ENCODE results near the gene ITGA5. TPM values are rescaled to one million over a fixed set of nuclear protein-coding genes. Genes with fewer than 3 reads are reported as not detected.

Gene ITGA5
- total RNA-seq (2022; extraction: Qiagen RNA extraction; ENCODE audit: low read depth): 195 to 281 TPM (median 253 TPM) in 5 replicates

DNA sequence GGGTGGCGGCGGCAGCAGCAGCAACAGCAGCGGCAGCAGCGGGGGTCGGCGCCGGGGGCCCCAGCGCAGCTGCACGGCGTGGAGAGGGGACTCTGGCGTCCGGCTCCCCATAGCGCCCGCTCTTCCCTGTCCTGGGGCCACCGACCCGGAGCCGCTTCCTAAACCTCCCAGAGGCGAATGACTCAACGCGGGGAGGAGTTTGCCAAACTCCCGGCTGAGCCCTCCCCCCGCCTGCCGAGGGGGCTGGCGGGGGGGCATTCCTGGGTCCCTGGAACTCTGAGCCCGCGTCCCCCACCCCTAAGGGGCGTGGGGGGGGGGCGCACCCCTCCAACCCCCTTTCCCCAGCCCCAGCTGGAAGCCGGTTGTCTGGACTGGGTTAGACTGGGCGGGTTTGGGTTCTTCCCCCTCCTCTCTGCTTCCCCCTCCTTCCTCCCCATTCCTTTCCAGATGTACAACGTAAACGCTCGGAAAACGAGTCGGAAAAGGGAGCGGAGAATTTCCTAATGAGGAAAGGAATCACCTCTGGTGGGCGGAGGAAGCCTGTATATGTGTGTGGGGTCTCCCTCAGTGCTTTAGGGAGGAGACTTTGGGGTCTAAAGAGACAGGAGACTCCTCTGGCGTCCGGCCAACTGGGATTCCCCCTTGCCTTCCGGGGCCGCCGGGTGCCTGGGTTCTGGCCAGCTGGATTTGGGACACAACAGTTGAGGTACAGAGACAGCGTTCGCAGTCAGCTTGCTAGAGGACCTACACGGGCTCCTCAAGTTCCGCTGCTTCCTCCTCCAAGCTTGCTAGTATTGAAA, at the start of gene ITGA5:
Gene ITGA5, minus strand, starts transcription at position 179 of the 800 bp plus-strand sequence. Its CDS starts 68 bp downstream, at position 111.

DNA sequence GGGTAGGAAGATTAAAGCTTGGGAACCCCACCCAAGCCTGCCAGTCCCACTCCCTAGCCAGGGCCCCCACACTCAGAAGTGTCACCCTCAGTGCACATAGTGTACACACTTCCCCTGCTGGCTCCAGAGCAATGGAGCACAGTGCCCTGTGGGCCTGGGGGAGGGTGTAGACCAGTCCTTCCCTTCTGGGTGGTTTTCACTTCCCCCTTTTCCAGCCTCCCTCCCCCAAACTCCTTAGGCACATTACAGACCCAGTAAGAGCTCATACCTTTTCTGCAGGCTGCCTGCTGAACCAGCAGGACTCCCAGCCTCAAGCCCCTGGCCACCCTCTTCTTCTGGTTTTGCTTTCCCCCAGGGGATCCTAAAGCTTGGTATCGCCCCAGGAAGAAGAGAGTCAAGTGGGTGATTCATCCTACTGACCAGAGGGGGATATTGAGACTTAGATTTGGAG, 34.5 kb downstream of the ITGA5 start, which contains the start of gene ZNF385A:
Gene ZNF385A, minus strand, starts transcription at position 143 of the 451 bp plus-strand sequence. CDS start 219 bp downstream, outside the sequence.

DNA sequence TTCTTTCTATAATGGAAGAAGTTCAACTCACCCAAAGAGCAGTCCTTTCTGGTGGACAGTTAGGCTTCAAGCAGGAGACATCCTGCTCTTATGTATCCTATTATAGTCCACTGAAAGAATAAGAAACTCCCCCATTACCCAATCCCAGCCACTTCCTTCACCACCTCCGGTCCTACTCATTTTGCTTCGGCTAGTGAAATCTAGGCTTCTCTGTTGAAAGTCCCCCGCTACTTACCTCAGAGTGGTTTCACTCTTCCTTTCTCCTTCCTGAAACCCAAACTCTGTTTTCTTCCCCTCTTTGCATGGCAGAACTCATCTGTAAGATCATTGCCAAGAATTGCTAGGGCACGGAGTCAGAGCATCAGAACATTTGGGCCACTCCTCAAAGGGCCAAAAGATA, 54.7 kb downstream of the ITGA5 start, which contains the start of gene GPR84:
Gene GPR84, minus strand, starts transcription at position 74 of the 400 bp plus-strand sequence. CDS start 635 bp downstream, outside the sequence.

Other genes with a start within 250 kb of the ITGA5 start
- 25.0 to 34.6 TPM (median 30.1 TPM) in 5 replicates for gene SMUG1, start 230.3 kb downstream of the ITGA5 start, total RNA-seq (2022; extraction: Qiagen RNA extraction; ENCODE audit: low read depth)
- 20.9 to 25.9 TPM (median 23.1 TPM) in 5 replicates for gene CBX5, start 139.1 kb downstream of the ITGA5 start, total RNA-seq (2022; extraction: Qiagen RNA extraction; ENCODE audit: low read depth)
- 1,512 to 2,276 TPM (median 1,557 TPM) in 5 replicates for gene HNRNPA1, start 138.5 kb downstream of the ITGA5 start, total RNA-seq (2022; extraction: Qiagen RNA extraction; ENCODE audit: low read depth)
- 0.10 TPM in 1 of 5 replicates, not detected in the others for gene NFE2, start 118.3 kb downstream of the ITGA5 start, total RNA-seq (2022; extraction: Qiagen RNA extraction; ENCODE audit: low read depth)
- 214 to 280 TPM (median 224 TPM) in 5 replicates for gene COPZ1, start 94.1 kb downstream of the ITGA5 start, total RNA-seq (2022; extraction: Qiagen RNA extraction; ENCODE audit: low read depth)
- gene GPR84, start 54.8 kb downstream of the ITGA5 start, total RNA-seq (2022; extraction: Qiagen RNA extraction; ENCODE audit: low read depth): not detected in 5 replicates
- gene ZNF385A, start 34.5 kb downstream of the ITGA5 start, total RNA-seq (2022; extraction: Qiagen RNA extraction; ENCODE audit: low read depth): 16.3 to 23.1 TPM (median 22.3 TPM) in 5 replicates
- not detected in 5 replicates for gene GTSF1, start 54.3 kb upstream of the ITGA5 start, total RNA-seq (2022; extraction: Qiagen RNA extraction; ENCODE audit: low read depth)
- 0.02 TPM in 1 of 5 replicates, not detected in the others for gene NCKAP1L, start 78.5 kb upstream of the ITGA5 start, total RNA-seq (2022; extraction: Qiagen RNA extraction; ENCODE audit: low read depth)
- 0.17 TPM in 1 of 5 replicates, not detected in the others for gene PDE1B, start 130.3 kb upstream of the ITGA5 start, total RNA-seq (2022; extraction: Qiagen RNA extraction; ENCODE audit: low read depth)
- 0.21 to 0.24 TPM in 2 of 5 replicates, not detected in the others for gene PPP1R1A, start 169.4 kb upstream of the ITGA5 start, total RNA-seq (2022; extraction: Qiagen RNA extraction; ENCODE audit: low read depth)
- not detected in 5 replicates for gene LACRT, start 215.6 kb upstream of the ITGA5 start, total RNA-seq (2022; extraction: Qiagen RNA extraction; ENCODE audit: low read depth)
- gene DCD, start 229.1 kb upstream of the ITGA5 start, total RNA-seq (2022; extraction: Qiagen RNA extraction; ENCODE audit: low read depth): not detected in 5 replicates

Measured in A549 treated with GW870086 at 1 μM for 4 hours (cell line).